Colonic mucosa (tissue), 4 donors: ENCODE results near the gene GMFB. TPM values are rescaled to one million over a fixed set of nuclear protein-coding genes. Genes with fewer than 3 reads are reported as not detected.
"Not testable (repeated sequence)": the region's sequence is repeated elsewhere in the genome, so short reads cannot be mapped to it uniquely, and the experiment has no call there.

Experiments used
- DNase-seq: peaks from one replicate; pipeline ENCODE4 v3.0.0-alpha.2; 2020
- H3K27ac ChIP-seq: fragments of 200-600 bp; one replicate; pipeline ENCODE4 v1.8.0; 2021
- H3K27me3 ChIP-seq: fragments of 200-600 bp; one replicate; pipeline ENCODE4 v1.8.0; 2021
- H3K36me3 ChIP-seq: fragments of 200-600 bp; one replicate; pipeline ENCODE4 v1.8.0; 2021
- H3K4me1 ChIP-seq: fragments of 200-600 bp; one replicate; pipeline ENCODE4 v1.8.0; 2021; ENCODE audit warnings: mild to moderate bottlenecking
- H3K4me3 ChIP-seq: fragments of 200-600 bp; one replicate; pipeline ENCODE4 v1.8.0; 2021
- H3K9ac ChIP-seq, 2 donors: one replicate each; pipeline ENCODE4 v1.7.0; 2013; ENCODE audit warnings: control low read depth in 2 of 2, low read depth in 2 of 2, low read length in 2 of 2
- H3K9me3 ChIP-seq: fragments of 200-600 bp; one replicate; pipeline ENCODE4 v1.8.0; 2021
- CTCF ChIP-seq: fragments of 200-600 bp; IDR thresholded peaks from one replicate; pipeline ENCODE4 v1.8.0; 2022; ENCODE audit warnings: antibody characterized with exemption, mild to moderate bottlenecking
- intact Hi-C: fragments of 100-400 bp; cut with DNase I; formaldehyde crosslinking; loops from one replicate; pipeline ENCODE4 v1.14.1; 2022
- total RNA-seq, 2 donors: library from RNA; stranded (reverse); fragmentation: NEBNext Ultra II Directional in 1 of 2; extraction: Animal tissue kit (Norgen Biotek cat#: 25700) in 1 of 2; gene quantifications; one replicate each; pipeline ENCODE4 v1.2.1, GENCODE V29; 2021
- donor health status: healthy.
- donor health status: DM: no; HTN: no; CAD: no.
- donor health status: DM: no; HTN: no; CAD: no.

Gene GMFB
- total RNA-seq, 2 donors from 2014 or later, result 67.8 to 85.7 TPM

- DNase-seq, result no peak
- Histone ChIP-seq H3K9me3 (no peaks in the 10 kb centered on the region), H3K4me1 (no peaks in the 10 kb centered on the region), H3K4me3 (no peak overlapping the region), H3K36me3 (no peaks in the 10 kb centered on the region), H3K9ac (no peak overlapping the region), H3K27ac (no peak overlapping the region), H3K27me3 (no peaks in the 10 kb centered on the region)
- intact Hi-C loops, result no loop called here
- no peak for TF ChIP-seq CTCF
These were observed 50.1 kb downstream of the GMFB start for GRCh38 chr14:54438703-54439102.

GRCh38 chr14:54437954-54438353 lies 50.8 kb downstream of the GMFB start:
- H3K27ac ChIP-seq, H3K9ac ChIP-seq, DNase-seq, H3K36me3 ChIP-seq, H3K9me3 ChIP-seq, intact Hi-C loops, H3K27me3 ChIP-seq, H3K4me3 ChIP-seq, H3K4me1 ChIP-seq: not testable (repeated sequence)

- no peak for TF ChIP-seq CTCF
- Histone ChIP-seq H3K27me3 (no peaks in the 10 kb centered on the region), H3K36me3 (no peaks in the 10 kb centered on the region), H3K9me3 (no peaks in the 10 kb centered on the region), H3K27ac (no peak overlapping the region), H3K9ac (no peak overlapping the region), H3K4me1 (no peaks in the 10 kb centered on the region), H3K4me3 (no peak overlapping the region)
- intact Hi-C loops, result no loop called here
- DNase-seq, result no peak
These were observed 53.2 kb downstream of the GMFB start for GRCh38 chr14:54435500-54435981.

- no peak for DNase-seq
- H3K9me3 ChIP-seq, result no peaks in the 10 kb centered on the region
- no peak overlapping the region for H3K27ac ChIP-seq
- no peaks in the 10 kb centered on the region for H3K27me3 ChIP-seq
- H3K9ac ChIP-seq, result no peak overlapping the region
- H3K36me3 ChIP-seq, result no peaks in the 10 kb centered on the region
- H3K4me1 ChIP-seq, result no peaks in the 10 kb centered on the region
- TF ChIP-seq CTCF, result no peak
- H3K4me3 ChIP-seq, result no peak overlapping the region
- intact Hi-C loops, result no loop called here
These were observed 60.3 kb downstream of the GMFB start for GRCh38 chr14:54428527-54428926.

GRCh38 chr14:54427871-54428270 lies 60.9 kb downstream of the GMFB start:
- Histone ChIP-seq H3K27me3 (no peaks in the 10 kb centered on the region), H3K9ac (no peak overlapping the region), H3K4me1 (no peaks in the 10 kb centered on the region), H3K4me3 (no peak overlapping the region), H3K27ac (no peak overlapping the region), H3K9me3 (no peaks in the 10 kb centered on the region), H3K36me3 (no peaks in the 10 kb centered on the region)
- intact Hi-C loops, result no loop called here
- TF ChIP-seq CTCF, result no peak
- no peak for DNase-seq

- Histone ChIP-seq H3K27me3 (no peaks in the 10 kb centered on the region), H3K9ac (no peak overlapping the region), H3K9me3 (no peaks in the 10 kb centered on the region), H3K27ac (no peak overlapping the region), H3K4me3 (no peak overlapping the region), H3K4me1 (no peaks in the 10 kb centered on the region), H3K36me3 (no peaks in the 10 kb centered on the region)
- TF ChIP-seq CTCF, result no peak
- intact Hi-C loops, result no loop called here
- DNase-seq, result no peak
These were observed 63.1 kb downstream of the GMFB start for GRCh38 chr14:54425537-54426274.
